HG03280 (cell line): ENCODE measurements around the gene ASTL.
"Not testable (repeated sequence)": the region's sequence is repeated elsewhere in the genome, so short reads cannot be mapped to it uniquely, and the experiment has no call there.

ENCODE experiments used
- ATAC-seq: cut with Tn5 transposase; IDR thresholded peaks from one replicate; pipeline ENCODE4 v1.9.1; 2021; ENCODE audit warnings: mild to moderate bottlenecking, moderate library complexity; ENCODE audit not compliant: unreplicated experiment

Gene ASTL

GRCh38 chr2:96146153-96146880, 8.0 kb upstream of the ASTL start:
- ATAC-seq: peak; percentile 24

- ATAC-seq: no peak
Observed at GRCh38 chr2:96145848-96146152, 7.5 kb upstream of the ASTL start.

- peak; percentile 51 for ATAC-seq
Observed at GRCh38 chr2:96145036-96145847, 6.9 kb upstream of the ASTL start, which contains the start of gene DUSP2. Gene DUSP2, minus strand, starts transcription at chr2:96145440. Its CDS starts 86 bp downstream, at chr2:96145354.

GRCh38 chr2:96144481-96145035, 6.3 kb upstream of the ASTL start:
- ATAC-seq: no peak

GRCh38 chr2:96143848-96144480, 5.7 kb upstream of the ASTL start:
- ATAC-seq: no peak

GRCh38 chr2:96143231-96143847, 5.0 kb upstream of the ASTL start:
- no peak for ATAC-seq

- ATAC-seq: no peak
Observed at GRCh38 chr2:96142217-96143113, 4.2 kb upstream of the ASTL start.

- ATAC-seq: not testable (repeated sequence)
Observed at GRCh38 chr2:96141624-96141967, 3.3 kb upstream of the ASTL start.

GRCh38 chr2:96140941-96141623, 2.8 kb upstream of the ASTL start:
- no peak for ATAC-seq

GRCh38 chr2:96139181-96139758, 968 bp upstream of the ASTL start:
- ATAC-seq: no peak

GRCh38 chr2:96137321-96138178, 752 bp downstream of the ASTL start:
- no peak for ATAC-seq

GRCh38 chr2:96136129-96136720, 2.1 kb downstream of the ASTL start:
- ATAC-seq: no peak

- ATAC-seq: no peak
Observed at GRCh38 chr2:96135621-96136020, 2.7 kb downstream of the ASTL start.

- ATAC-seq: no peak
Observed at GRCh38 chr2:96135171-96135570, 3.1 kb downstream of the ASTL start.

- no peak for ATAC-seq
Observed at GRCh38 chr2:96134421-96134820, 3.9 kb downstream of the ASTL start.

GRCh38 chr2:96131813-96132745, 6.2 kb downstream of the ASTL start:
- no peak for ATAC-seq
